Left cardiac atrium (tissue), 4 donors: ENCODE measurements around the gene DDX55. TPM values are rescaled to one million over a fixed set of nuclear protein-coding genes. Genes with fewer than 3 reads are reported as not detected.
A peak's percentile ranks its signal among the peaks of the same experiment; 100 is the strongest.
"Not testable (repeated sequence)": the region's sequence is repeated elsewhere in the genome, so short reads cannot be mapped to it uniquely, and the experiment has no call there.

ENCODE experiments used
- ATAC-seq, 2 donors: fragments of 200-7000 bp; cut with Tn5 transposase; one replicate each; pipeline ENCODE4 v1.9.1; 2020; ENCODE audit warnings: mild to moderate bottlenecking in 2 of 2, moderate library complexity in 2 of 2
- DNase-seq: peaks from one replicate; pipeline ENCODE4 v3.0.0-alpha.2; 2020
- intact Hi-C, 2 donors: fragments of 100-400 bp; cut with DNase I; formaldehyde crosslinking; loops; one replicate each; pipeline versions ENCODE4 v1.14.1 to v1.15.1; 2022 to 2023
- long read RNA-seq: library from polyadenylated mRNA; unstranded; transcript quantifications from one replicate; pipeline ENCODE4 v2.0.0, GENCODE V29; 2021
- total RNA-seq, 2 donors: library from RNA; stranded (reverse); fragmentation: NEBNext Ultra II Directional; extraction: Animal tissue kit (Norgen Biotek cat#: 25700); gene quantifications; one replicate each; pipeline ENCODE4 v1.2.1, GENCODE V29; 2021
- donor health status: DM: no; HTN: yes; CAD: no.
- donor health status: DM: no; HTN: yes; CAD: no; lungs with severe emphysema.
- donor health status: DM: yes; HTN: yes; CAD: no.
- donor health status: Dilated cardiomyopathy.

DDX55 gene
- 1 to 10 TPM; 8.1 to 8.5 TPM for total RNA-seq
- long read RNA-seq, partial matches to known transcripts, result 8 of 11 reads
- long read RNA-seq, other reads (novel, unspliced or antisense), result 2 of 11 reads

GRCh38 chr12:123601602-123602489 is at the start of gene DDX55:
Gene DDX55 (plus strand): TSS chr12:123602099. CDS start chr12:123602149, 50 bp downstream.
- DNase-seq, result peak; percentile 87
- ATAC-seq, result peak; percentile 98
- intact Hi-C loops, result loop anchor here in 1 of 2 donors (2.0 kb wide), 1 partner anchor 331 kb away; the partner anchor contains the start of gene CDK2AP1

- intact Hi-C loops, DNase-seq, ATAC-seq: not testable (repeated sequence)
Observed at GRCh38 chr12:123554136-123554535, 47.8 kb upstream of the DDX55 start.

- DNase-seq, ATAC-seq, intact Hi-C loops: not testable (repeated sequence)
Observed at GRCh38 chr12:123554843-123555242, 47.1 kb upstream of the DDX55 start.

- ATAC-seq, DNase-seq, intact Hi-C loops: not testable (repeated sequence)
Observed at GRCh38 chr12:123558487-123558886, 43.4 kb upstream of the DDX55 start.

GRCh38 chr12:123559468-123559867 is 42.4 kb upstream of the DDX55 start:
- DNase-seq (no peak), ATAC-seq (no peak)
- intact Hi-C loops, result no loop called here

- DNase-seq, result peak; percentile 72
- ATAC-seq, result peak; percentile 89 to 91
- intact Hi-C loops, result no loop called here
Observed at GRCh38 chr12:123571343-123571813, 30.5 kb upstream of the DDX55 start.

GRCh38 chr12:123572391-123572790 is 29.5 kb upstream of the DDX55 start:
- ATAC-seq, result no peak
- intact Hi-C loops, result no loop called here
- DNase-seq, result no peak

GRCh38 chr12:123573870-123574269 is 28.0 kb upstream of the DDX55 start:
- intact Hi-C loops, result no loop called here

GRCh38 chr12:123576611-123577010 is 25.3 kb upstream of the DDX55 start:
- no peak for ATAC-seq

More at GRCh38 chr12:123573870-123574269, 28.0 kb upstream of the DDX55 start:
- ATAC-seq (no peak), DNase-seq (no peak)

GRCh38 chr12:123578243-123578642 is 23.7 kb upstream of the DDX55 start:
- no peak for DNase-seq
- intact Hi-C loops, result no loop called here
- no peak for ATAC-seq

More at GRCh38 chr12:123576611-123577010, 25.3 kb upstream of the DDX55 start:
- intact Hi-C loops, result no loop called here
- DNase-seq, result no peak

- DNase-seq, intact Hi-C loops, ATAC-seq: not testable (repeated sequence)
Observed at GRCh38 chr12:123578829-123579228, 23.1 kb upstream of the DDX55 start.

- DNase-seq, result no peak
- no peak for ATAC-seq
- intact Hi-C loops, result loop anchor here (5.0 kb wide), 3 partner anchors 48 to 193 kb away; partner anchors contain the start of genes RILPL1 (in 1 of the 2) and SNRNP35 (in 1 of the 2)
Observed at GRCh38 chr12:123580772-123581171, 21.1 kb upstream of the DDX55 start.

GRCh38 chr12:123591702-123592481 is 10.0 kb upstream of the DDX55 start:
- DNase-seq (no peak), ATAC-seq (peak in 1 of 2 donors; percentile 34)
- intact Hi-C loops, result no loop called here

GRCh38 chr12:123595729-123596128 is 6.2 kb upstream of the DDX55 start:
- DNase-seq (no peak), ATAC-seq (no peak)
- intact Hi-C loops, result no loop called here

- ATAC-seq (no peak), DNase-seq (no peak)
- intact Hi-C loops, result no loop called here
Observed at GRCh38 chr12:123597100-123597499, 4.8 kb upstream of the DDX55 start.

- DNase-seq (no peak), ATAC-seq (no peak)
- intact Hi-C loops, result no loop called here
Observed at GRCh38 chr12:123598522-123598921, 3.4 kb upstream of the DDX55 start.

GRCh38 chr12:123599310-123599709 is 2.6 kb upstream of the DDX55 start:
- DNase-seq (no peak), ATAC-seq (no peak)
- intact Hi-C loops, result no loop called here

- no peak for ATAC-seq
- intact Hi-C loops, result loop anchor here in 1 of 2 donors (2.0 kb wide), 1 partner anchor 329 kb away; the partner anchor contains the start of gene CDK2AP1
- no peak for DNase-seq
Observed at GRCh38 chr12:123599721-123600120, 2.2 kb upstream of the DDX55 start.

GRCh38 chr12:123602651-123603195 is 824 bp downstream of the DDX55 start:
- DNase-seq, result no peak
- ATAC-seq, result no peak
- intact Hi-C loops, result no loop called here
